HG03565 (cell line): ENCODE results near the gene HOXC4.

Source experiments
- ATAC-seq: cut with Tn5 transposase; IDR thresholded peaks from one replicate; pipeline ENCODE4 v1.9.1; 2021; ENCODE audit warnings: mild to moderate bottlenecking, moderate library complexity; ENCODE audit not compliant: unreplicated experiment

The HOXC4 gene

GRCh38 chr12:54027442-54027786 is 26.2 kb upstream of the HOXC4 start:
- ATAC-seq: no peak

GRCh38 chr12:54028314-54029201 is 25.1 kb upstream of the HOXC4 start, which contains the start of gene HOXC6:
TSS of gene HOXC6 (plus strand) at chr12:54028440. CDS start at chr12:54028522, 82 bp downstream.
- no peak for ATAC-seq

GRCh38 chr12:54029529-54030441 is 23.9 kb upstream of the HOXC4 start:
- no peak for ATAC-seq

GRCh38 chr12:54030442-54030801 is 23.2 kb upstream of the HOXC4 start:
- ATAC-seq: no peak

- ATAC-seq: no peak
Measured at GRCh38 chr12:54030889-54031471, 22.7 kb upstream of the HOXC4 start.

GRCh38 chr12:54031480-54031879 is 22.2 kb upstream of the HOXC4 start:
- ATAC-seq: no peak

- no peak for ATAC-seq
Measured at GRCh38 chr12:54032086-54032619, 21.5 kb upstream of the HOXC4 start.

GRCh38 chr12:54032627-54033100 is 21.0 kb upstream of the HOXC4 start, which contains the start of gene HOXC5:
TSS of gene HOXC5 (plus strand) at chr12:54033050. CDS start at chr12:54033123, 73 bp downstream.
- no peak for ATAC-seq

GRCh38 chr12:54033106-54033979 is 20.3 kb upstream of the HOXC4 start:
- ATAC-seq: no peak

- ATAC-seq: no peak
Measured at GRCh38 chr12:54033980-54034784, 19.5 kb upstream of the HOXC4 start.

GRCh38 chr12:54034785-54035310 is 18.8 kb upstream of the HOXC4 start:
- ATAC-seq: no peak

GRCh38 chr12:54035568-54036264 is 17.9 kb upstream of the HOXC4 start:
- no peak for ATAC-seq

- no peak for ATAC-seq
Measured at GRCh38 chr12:54036620-54037359, 16.8 kb upstream of the HOXC4 start.

- ATAC-seq: no peak
Measured at GRCh38 chr12:54037360-54038283, 16.0 kb upstream of the HOXC4 start.

GRCh38 chr12:54038284-54038870 is 15.3 kb upstream of the HOXC4 start:
- ATAC-seq: no peak

- ATAC-seq: no peak
Measured at GRCh38 chr12:54038871-54039414, 14.7 kb upstream of the HOXC4 start.
